ENCODE measurements around the gene LIPC.

The LIPC gene

DNA sequence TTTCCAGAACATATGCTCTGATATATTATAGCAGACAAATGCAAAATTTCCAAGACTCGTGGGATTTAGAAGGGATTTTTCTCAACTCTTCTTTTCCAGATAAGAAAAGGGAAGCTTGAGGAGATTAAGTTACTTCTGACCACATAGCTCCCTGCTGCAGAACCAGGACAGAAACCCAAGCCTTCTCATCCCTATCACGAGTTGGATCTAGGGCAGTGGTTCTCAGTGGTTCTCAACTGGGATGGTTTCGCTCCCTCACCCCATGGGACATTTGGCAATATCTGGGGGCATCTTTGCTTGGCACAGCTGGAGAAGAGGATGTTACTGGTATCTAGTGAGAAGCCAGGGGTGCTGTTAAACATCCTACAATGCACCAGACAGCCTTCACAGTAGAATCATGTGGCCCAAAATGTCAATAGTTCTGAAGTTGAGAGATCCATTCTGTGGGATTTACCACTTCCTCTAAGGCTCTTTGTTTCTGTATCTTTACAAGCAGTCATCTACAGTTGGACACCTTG is 64.2 kb downstream of the LIPC start:
- Histone ChIP-seq H3K4me3 (ENCODE audit: low read depth, low read length) (peak overlapping the region; percentile 17), H3K27me3 (ENCODE audit: insufficient read depth, low read depth, severe bottlenecking) (no peaks in the 10 kb centered on the region), H3K36me3 (no peaks in the 10 kb centered on the region), H3K9me3 (ENCODE audit: severe bottlenecking) (no peaks in the 10 kb centered on the region), H3K27ac (peak overlapping the region; percentile 77)
- no peak for DNase-seq
- TF ChIP-seq, protein P1, sequence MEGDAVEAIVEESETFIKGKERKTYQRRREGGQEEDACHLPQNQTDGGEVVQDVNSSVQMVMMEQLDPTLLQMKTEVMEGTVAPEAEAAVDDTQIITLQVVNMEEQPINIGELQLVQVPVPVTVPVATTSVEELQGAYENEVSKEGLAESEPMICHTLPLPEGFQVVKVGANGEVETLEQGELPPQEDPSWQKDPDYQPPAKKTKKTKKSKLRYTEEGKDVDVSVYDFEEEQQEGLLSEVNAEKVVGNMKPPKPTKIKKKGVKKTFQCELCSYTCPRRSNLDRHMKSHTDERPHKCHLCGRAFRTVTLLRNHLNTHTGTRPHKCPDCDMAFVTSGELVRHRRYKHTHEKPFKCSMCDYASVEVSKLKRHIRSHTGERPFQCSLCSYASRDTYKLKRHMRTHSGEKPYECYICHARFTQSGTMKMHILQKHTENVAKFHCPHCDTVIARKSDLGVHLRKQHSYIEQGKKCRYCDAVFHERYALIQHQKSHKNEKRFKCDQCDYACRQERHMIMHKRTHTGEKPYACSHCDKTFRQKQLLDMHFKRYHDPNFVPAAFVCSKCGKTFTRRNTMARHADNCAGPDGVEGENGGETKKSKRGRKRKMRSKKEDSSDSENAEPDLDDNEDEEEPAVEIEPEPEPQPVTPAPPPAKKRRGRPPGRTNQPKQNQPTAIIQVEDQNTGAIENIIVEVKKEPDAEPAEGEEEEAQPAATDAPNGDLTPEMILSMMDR (IDR thresholded peaks at IDR 0.05; ENCODE audit: low read depth, low read length): no peak

DNA sequence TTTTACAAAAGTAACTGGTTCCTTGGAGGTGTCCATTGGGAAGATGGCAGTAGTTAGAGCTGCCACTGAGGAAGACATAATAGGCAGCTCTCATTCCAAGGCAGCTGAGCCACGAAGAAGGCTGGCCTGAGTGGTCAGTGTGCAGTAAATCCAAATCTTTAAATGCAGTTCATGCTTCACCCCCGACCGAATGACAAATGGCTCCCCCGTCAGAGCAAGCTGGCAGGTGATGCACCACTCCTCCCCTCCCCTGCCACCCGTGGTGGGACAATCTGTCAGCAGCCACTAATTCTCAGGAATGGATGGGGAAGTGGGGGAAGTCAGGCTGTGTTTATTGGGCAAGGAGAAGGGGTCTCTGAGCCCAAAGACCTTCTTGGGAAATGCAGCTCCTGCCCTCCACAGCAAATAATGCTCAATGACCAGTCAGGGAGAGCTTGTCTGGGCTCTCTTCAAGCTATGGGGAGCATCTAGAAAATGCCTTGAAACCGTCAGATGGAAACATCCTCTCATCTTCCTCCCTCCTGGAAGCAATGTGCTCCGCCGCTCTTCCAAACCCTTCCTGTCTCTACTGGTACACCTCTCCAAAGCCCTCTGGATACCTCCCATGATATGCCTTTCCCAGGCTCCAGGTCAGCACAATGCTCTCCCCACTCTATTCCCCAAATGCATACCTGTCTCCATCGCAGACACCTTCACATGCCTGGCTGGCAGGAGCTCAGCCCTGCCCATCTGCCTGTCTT is 65.4 kb downstream of the LIPC start:
- DNase-seq: peak; percentile 89
- TF ChIP-seq, protein P1 (IDR thresholded peaks at IDR 0.05; ENCODE audit: low read depth, low read length): no peak
- Histone ChIP-seq H3K27ac (peak overlapping the region; percentile 77), H3K4me3 (ENCODE audit: low read depth, low read length) (peak overlapping the region; percentile 11), H3K9me3 (ENCODE audit: severe bottlenecking) (no peaks in the 10 kb centered on the region), H3K36me3 (no peaks in the 10 kb centered on the region), H3K27me3 (ENCODE audit: insufficient read depth, low read depth, severe bottlenecking) (no peaks in the 10 kb centered on the region)

DNA sequence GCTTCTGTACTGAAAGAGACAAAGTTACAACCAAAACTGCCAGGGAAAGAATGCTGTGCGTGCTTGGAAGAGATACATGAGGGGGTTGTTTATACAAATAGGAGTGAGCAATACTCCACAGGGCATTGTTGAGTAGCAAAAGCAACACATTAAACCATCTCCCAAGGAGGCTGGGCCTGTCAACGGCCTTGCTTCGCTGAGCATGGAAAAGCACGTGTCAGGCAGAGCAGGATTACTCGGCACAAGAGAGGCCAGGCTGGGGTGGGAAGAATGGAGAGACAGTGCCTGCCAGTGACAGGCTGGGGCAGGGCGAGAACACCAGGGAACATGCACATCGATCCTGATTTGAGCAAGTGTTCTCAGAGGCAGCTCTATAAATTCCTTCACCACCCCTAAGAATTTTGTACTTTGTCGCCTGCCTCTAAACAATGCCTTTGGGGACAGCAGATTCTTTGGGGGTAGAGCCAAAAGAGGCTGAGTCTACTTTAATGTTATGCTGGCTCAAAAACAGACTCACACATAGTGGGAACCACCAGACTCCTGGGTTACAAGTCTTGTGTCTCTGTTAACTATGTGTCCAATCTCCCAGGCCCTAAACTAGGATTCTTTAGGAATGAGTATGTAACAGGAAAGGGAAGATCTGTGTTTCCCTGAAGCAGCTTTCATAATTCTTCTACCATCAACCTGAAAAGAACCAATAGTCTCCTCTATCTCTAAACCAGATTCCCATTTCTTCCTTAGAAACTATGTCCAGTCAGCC is 67.2 kb downstream of the LIPC start:
- DNase-seq: peak; percentile 57
- H3K4me3 ChIP-seq (ENCODE audit: low read depth, low read length): no peak overlapping the region
- H3K27me3 ChIP-seq (ENCODE audit: insufficient read depth, low read depth, severe bottlenecking): no peaks in the 10 kb centered on the region
- TF ChIP-seq, protein P1 (IDR thresholded peaks at IDR 0.05; ENCODE audit: low read depth, low read length): peak; percentile 33; the same call in 1 of the 2 replicates
- no peak overlapping the region for H3K27ac ChIP-seq
- no peaks in the 10 kb centered on the region for H3K36me3 ChIP-seq
- no peaks in the 10 kb centered on the region for H3K9me3 ChIP-seq (ENCODE audit: severe bottlenecking)

DNA sequence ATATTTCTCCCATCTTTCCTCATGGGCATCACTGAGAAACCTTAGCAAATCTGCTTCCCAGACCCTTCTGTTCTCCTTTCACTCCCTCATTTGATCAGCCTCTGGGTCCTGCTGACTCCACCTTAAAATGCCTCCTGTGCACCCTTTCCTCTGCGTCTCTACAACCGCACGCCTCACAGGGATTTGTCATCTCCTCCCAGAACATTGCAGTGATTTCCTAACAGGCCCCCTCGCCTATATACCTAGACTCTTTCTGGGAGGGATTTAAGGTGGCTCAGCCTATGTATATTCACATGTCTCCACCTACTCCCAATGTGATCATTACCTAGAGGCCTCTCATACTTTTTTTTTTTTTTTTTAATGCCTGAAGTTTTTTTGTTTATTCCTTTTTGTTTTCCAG is 69.2 kb downstream of the LIPC start:
- Histone ChIP-seq H3K27me3 (ENCODE audit: insufficient read depth, low read depth, severe bottlenecking) (no peaks in the 10 kb centered on the region), H3K9me3 (ENCODE audit: severe bottlenecking) (no peaks in the 10 kb centered on the region), H3K27ac (no peak overlapping the region), H3K36me3 (no peaks in the 10 kb centered on the region), H3K4me3 (ENCODE audit: low read depth, low read length) (no peak overlapping the region)
- TF ChIP-seq, protein P1 (IDR thresholded peaks at IDR 0.05; ENCODE audit: low read depth, low read length): no peak
- DNase-seq: no peak

DNA sequence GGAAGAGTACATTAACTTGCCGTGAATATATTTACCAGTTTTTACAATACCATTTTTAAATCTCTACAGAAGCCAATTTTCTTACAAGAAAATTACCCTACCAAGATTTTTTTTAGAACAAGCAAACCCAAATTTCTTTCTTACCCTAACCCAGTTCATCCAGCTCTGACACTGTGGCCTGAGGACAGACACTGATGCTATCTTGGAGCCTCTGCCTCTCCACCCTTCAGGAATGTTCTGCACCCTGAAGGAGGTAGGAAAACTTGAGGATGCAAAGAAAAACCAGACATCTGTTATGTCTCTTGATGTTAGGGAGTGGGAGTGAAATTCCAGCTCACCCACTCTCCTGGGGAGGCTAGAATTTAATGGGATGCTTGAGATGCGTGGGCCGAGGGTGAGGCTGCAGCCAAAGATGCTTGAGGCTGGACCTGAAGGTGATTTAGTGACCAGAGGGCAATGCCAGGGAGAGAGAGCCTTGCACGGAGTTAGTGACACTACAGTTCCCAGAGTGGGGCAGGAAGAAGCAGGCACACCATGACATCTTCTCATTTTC is 69.9 kb downstream of the LIPC start:
- H3K36me3 ChIP-seq: no peaks in the 10 kb centered on the region
- no peaks in the 10 kb centered on the region for H3K27me3 ChIP-seq (ENCODE audit: insufficient read depth, low read depth, severe bottlenecking)
- H3K27ac ChIP-seq: no peak overlapping the region
- DNase-seq: no peak
- TF ChIP-seq, protein P1 (IDR thresholded peaks at IDR 0.05; ENCODE audit: low read depth, low read length): no peak
- H3K9me3 ChIP-seq (ENCODE audit: severe bottlenecking): no peaks in the 10 kb centered on the region
- no peak overlapping the region for H3K4me3 ChIP-seq (ENCODE audit: low read depth, low read length)

Data from WERI-Rb-1 (cell line).